Activated T-helper 1 cell treated with anti-CD3 and anti-CD28 coated beads, Interleukin-12 subunit alpha, Interleukin-12 subunit beta, Interleukin-2, Interleukin-4 antibody, amounts not matched to agents 30 ng/mL and 10 ng/mL and 1 ng/mL, durations not matched to agents 14 hours and 24 hours and 36 hours (primary cell): ENCODE data around the gene PADI4. TPM values are rescaled to one million over a fixed set of nuclear protein-coding genes. Genes with fewer than 3 reads are reported as not detected.
"Not testable (repeated sequence)": the region's sequence is repeated elsewhere in the genome, so short reads cannot be mapped to it uniquely, and the experiment has no call there.

ENCODE experiments used
- DNase-seq: peaks from one replicate; pipeline ENCODE4 v3.0.0; 2021; ENCODE audit warnings: low spot score
- H3K27ac Mint-ChIP-seq: one replicate; pipeline ENCODE4 v1.8.0; 2021; ENCODE audit warnings: mild to moderate bottlenecking, mixed read lengths
- H3K27me3 Mint-ChIP-seq: one replicate; pipeline ENCODE4 v1.8.0; 2022; ENCODE audit warnings: mild to moderate bottlenecking, moderate library complexity, mixed read lengths; ENCODE audit not compliant: insufficient read depth
- H3K36me3 Mint-ChIP-seq: one replicate; pipeline ENCODE4 v1.8.0; 2021; ENCODE audit warnings: low read depth, mixed read lengths
- H3K4me1 Mint-ChIP-seq: one replicate; pipeline ENCODE4 v1.8.0; 2021; ENCODE audit warnings: low read depth, mixed read lengths
- H3K4me3 Mint-ChIP-seq: one replicate; pipeline ENCODE4 v1.8.0; 2021; ENCODE audit warnings: mild to moderate bottlenecking, moderate library complexity, mixed read lengths
- H3K9me3 Mint-ChIP-seq: one replicate; pipeline ENCODE4 v1.8.0; 2021; ENCODE audit warnings: mixed read lengths
- intact Hi-C: fragments of 100-400 bp; cut with micrococcal nuclease; formaldehyde crosslinking; loops from one replicate; pipeline ENCODE4 v1.15.1; 2024
- total RNA-seq: library from RNA; stranded (reverse); gene quantifications from 2 replicates; pipeline ENCODE4 v1.2.3, GENCODE V29; 2022

PADI4 gene
- total RNA-seq, 1 donor from 2014 or later: not detected

GRCh38 chr1:17404034-17404684, 96.2 kb downstream of the PADI4 start:
- no peaks in the 10 kb centered on the region for H3K27me3 Mint-ChIP-seq
- H3K36me3 Mint-ChIP-seq: peaks cover 23% of the 10 kb centered on the region
- H3K9me3 Mint-ChIP-seq: no peaks in the 10 kb centered on the region
- no peaks in the 10 kb centered on the region for H3K4me1 Mint-ChIP-seq
- DNase-seq: no peak
- H3K4me3 Mint-ChIP-seq: no peak overlapping the region
- intact Hi-C loops: no loop called here
- no peak overlapping the region for H3K27ac Mint-ChIP-seq

GRCh38 chr1:17404820-17405219, 96.8 kb downstream of the PADI4 start:
- no peak for DNase-seq
- Mint-ChIP-seq H3K4me3 (no peak overlapping the region), H3K27me3 (no peaks in the 10 kb centered on the region), H3K9me3 (no peaks in the 10 kb centered on the region), H3K36me3 (peaks cover 27% of the 10 kb centered on the region), H3K27ac (no peak overlapping the region), H3K4me1 (no peaks in the 10 kb centered on the region)
- intact Hi-C loops: no loop called here

DNA sequence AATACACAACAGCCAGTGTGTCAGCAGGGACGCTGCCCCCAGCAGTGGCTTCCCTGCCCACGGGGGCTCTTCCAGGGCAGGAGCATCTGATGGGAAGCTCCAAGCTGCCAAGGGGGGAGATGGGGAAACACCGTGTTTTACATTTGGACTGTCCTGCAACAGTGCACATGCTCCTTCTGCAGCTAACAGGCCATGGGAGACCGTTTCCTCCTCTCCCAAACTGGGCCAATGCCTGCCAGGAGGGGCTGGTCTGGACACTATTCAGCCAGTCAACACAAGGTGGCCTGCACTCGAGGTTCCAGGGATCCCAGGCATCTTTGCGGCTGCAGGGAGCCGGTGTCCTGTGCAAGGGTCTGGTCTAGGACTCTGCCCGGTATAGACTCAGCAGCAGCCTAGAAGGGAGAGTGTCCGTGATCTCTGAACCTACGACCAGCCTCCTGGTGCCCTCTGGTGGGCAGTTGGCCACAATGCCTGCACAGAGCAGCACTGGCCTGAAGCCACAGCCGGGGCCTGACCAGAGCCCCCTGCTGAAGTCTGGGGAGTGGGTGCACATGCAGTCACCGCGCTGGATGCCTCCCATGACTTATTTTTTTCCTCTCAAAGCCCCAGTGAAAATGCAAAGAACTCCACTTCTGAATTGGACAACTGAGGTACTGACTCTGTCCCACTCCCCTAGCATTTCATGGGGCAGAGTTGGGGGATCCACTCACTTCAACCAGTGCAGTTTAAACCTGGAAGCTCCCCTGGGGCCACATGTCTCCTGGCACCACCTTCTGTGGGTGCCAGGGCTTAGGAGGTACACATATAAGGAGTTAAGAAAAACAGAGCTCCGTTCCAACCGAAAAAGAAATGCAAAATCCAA, 98.1 kb downstream of the PADI4 start:
- Mint-ChIP-seq H3K4me1 (no peaks in the 10 kb centered on the region), H3K36me3 (peaks cover 38% of the 10 kb centered on the region), H3K27ac (no peak overlapping the region), H3K4me3 (no peak overlapping the region), H3K27me3 (no peaks in the 10 kb centered on the region), H3K9me3 (no peaks in the 10 kb centered on the region)
- intact Hi-C loops: no loop called here
- peak; percentile 4 for DNase-seq

GRCh38 chr1:17406760-17407475, 98.9 kb downstream of the PADI4 start:
- H3K4me3 Mint-ChIP-seq, H3K4me1 Mint-ChIP-seq: not testable (repeated sequence)
- H3K36me3 Mint-ChIP-seq: peaks cover 42% of the 10 kb centered on the region

DNA sequence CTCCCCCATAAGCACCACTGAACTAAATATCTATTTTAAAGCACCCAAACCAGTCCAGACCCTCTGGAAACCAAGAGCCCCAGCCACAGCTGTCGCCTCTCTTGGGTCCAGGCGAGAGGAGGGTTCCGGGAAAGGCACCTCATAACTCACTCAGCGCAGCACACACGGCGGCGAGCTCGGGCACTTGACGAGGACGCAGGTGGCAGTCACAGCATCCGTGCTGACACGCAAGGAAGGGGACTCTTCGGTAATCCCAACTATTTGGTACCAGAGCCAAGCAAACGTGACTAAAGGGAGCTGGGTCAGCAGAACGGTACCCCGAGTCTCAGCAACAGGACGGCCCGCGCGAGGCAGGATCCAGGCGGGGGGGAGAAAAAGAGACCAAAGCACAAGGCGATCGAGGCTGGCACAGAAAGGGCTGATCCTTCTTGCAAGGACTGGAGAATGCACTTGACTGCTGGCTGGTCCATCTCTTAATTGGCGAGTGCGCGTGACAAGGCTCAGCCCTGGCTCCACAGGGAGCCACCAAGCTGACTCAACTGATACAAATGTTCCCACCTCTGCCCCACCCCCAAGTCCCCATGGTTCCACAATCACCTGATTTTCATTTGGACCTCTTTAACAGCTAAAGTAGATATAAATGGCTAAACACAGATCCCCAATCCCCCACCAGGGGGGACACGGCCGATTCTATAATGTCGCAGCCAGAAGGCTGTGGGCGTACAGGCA, 100.0 kb downstream of the PADI4 start:
- intact Hi-C loops, H3K27ac Mint-ChIP-seq, H3K4me3 Mint-ChIP-seq, H3K9me3 Mint-ChIP-seq, H3K27me3 Mint-ChIP-seq, H3K4me1 Mint-ChIP-seq, DNase-seq: not testable (repeated sequence)
- peaks cover 50% of the 10 kb centered on the region for H3K36me3 Mint-ChIP-seq

More at GRCh38 chr1:17406760-17407475, 98.9 kb downstream of the PADI4 start:
- DNase-seq, intact Hi-C loops, H3K27me3 Mint-ChIP-seq, H3K9me3 Mint-ChIP-seq, H3K27ac Mint-ChIP-seq: not testable (repeated sequence)

DNA sequence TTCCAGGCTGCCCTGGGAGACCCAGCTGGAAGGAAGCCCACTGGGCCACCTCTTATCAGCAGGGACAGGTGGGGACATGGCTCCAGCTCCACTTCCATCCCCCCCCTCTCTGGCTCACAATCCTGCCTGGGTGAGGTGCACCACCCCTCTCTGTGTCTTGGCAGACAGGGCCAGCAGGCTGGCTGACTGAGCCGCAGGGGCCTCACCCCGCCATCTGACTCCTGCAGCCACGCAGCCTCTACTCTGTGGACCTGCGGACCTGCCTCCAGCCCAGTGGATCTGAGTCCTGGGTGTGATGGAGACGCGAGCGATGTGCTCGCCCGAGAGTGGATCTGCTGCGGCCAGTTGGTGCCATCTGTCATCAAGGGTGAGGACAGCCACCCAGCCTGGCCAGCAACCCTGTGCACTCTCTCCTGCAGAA, 101.4 kb downstream of the PADI4 start:
- Mint-ChIP-seq H3K27ac (no peak overlapping the region), H3K27me3 (no peaks in the 10 kb centered on the region), H3K4me1 (no peaks in the 10 kb centered on the region), H3K9me3 (no peaks in the 10 kb centered on the region), H3K36me3 (peaks cover 54% of the 10 kb centered on the region), H3K4me3 (no peak overlapping the region)
- intact Hi-C loops: no loop called here
- no peak for DNase-seq

DNA sequence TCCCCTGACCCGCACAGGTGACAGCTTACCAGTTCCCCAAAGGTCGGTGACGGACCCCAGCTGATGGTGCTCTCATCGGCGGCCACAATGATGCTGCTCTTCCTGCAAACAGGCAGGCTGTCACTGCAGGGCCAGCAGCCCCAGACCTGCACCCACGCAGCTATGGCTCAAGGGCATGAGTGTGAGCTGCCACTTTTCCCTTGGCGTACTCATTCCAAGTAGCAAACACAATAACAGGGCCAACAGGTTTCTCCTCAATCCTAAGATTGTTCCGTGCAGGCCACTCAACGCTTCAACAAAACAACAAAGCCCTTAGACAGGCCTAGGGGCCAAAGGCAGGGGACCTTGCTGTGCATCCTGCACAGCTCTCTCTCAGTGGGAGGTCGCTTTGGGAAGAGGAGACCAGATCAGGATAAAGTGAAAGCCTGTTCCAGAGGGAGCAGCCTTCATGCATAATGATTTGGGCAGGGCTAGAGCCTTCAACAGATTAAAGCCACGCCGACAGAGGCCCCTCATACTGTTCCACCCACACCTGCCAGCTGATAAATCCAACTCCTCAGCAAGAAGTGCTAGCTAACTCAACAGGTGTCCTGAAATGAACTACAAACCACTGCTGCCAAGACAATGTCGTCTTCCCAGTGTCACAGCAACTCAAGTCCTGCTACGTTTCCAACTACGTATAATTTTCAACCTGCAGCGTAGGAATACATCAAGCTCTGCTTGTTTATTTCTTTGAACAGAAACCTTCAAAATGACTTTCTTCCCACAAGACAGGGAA, 104.3 kb downstream of the PADI4 start:
- no peaks in the 10 kb centered on the region for H3K27me3 Mint-ChIP-seq
- H3K36me3 Mint-ChIP-seq: peaks cover 69% of the 10 kb centered on the region
- DNase-seq: no peak
- H3K27ac Mint-ChIP-seq: no peak overlapping the region
- intact Hi-C loops: loop anchor here (10.0 kb wide), 1 partner anchor 73 kb away; no protein-coding TSS in a partner anchor
- H3K4me1 Mint-ChIP-seq: no peaks in the 10 kb centered on the region
- no peak overlapping the region for H3K4me3 Mint-ChIP-seq
- H3K9me3 Mint-ChIP-seq: no peaks in the 10 kb centered on the region

Other genes starting within 250 kb of the PADI4 start
- 0.07 TPM in 1 of 2 replicates, not detected in the other for gene PADI2, start 188.7 kb upstream of the PADI4 start, total RNA-seq
- not detected in 2 replicates for gene PADI1, start 103.1 kb upstream of the PADI4 start, total RNA-seq
- gene PADI3, start 59.1 kb upstream of the PADI4 start, total RNA-seq: not detected in 2 replicates
- gene PADI6, start 64.0 kb downstream of the PADI4 start, total RNA-seq: not detected in 2 replicates
- gene RCC2, start 131.5 kb downstream of the PADI4 start, total RNA-seq: 238 and 246 TPM in 2 replicates
- not detected in 2 replicates for gene ARHGEF10L, start 231.5 kb downstream of the PADI4 start, total RNA-seq